ENCODE results near the gene COQ10A.

GRCh38 chr12:56307221-56307965, 40.7 kb downstream of the COQ10A start:
- TF ChIP-seq, protein P1, sequence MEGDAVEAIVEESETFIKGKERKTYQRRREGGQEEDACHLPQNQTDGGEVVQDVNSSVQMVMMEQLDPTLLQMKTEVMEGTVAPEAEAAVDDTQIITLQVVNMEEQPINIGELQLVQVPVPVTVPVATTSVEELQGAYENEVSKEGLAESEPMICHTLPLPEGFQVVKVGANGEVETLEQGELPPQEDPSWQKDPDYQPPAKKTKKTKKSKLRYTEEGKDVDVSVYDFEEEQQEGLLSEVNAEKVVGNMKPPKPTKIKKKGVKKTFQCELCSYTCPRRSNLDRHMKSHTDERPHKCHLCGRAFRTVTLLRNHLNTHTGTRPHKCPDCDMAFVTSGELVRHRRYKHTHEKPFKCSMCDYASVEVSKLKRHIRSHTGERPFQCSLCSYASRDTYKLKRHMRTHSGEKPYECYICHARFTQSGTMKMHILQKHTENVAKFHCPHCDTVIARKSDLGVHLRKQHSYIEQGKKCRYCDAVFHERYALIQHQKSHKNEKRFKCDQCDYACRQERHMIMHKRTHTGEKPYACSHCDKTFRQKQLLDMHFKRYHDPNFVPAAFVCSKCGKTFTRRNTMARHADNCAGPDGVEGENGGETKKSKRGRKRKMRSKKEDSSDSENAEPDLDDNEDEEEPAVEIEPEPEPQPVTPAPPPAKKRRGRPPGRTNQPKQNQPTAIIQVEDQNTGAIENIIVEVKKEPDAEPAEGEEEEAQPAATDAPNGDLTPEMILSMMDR (IDR thresholded peaks at IDR 0.05): no peak
- no peak for TF ChIP-seq POLR2A (IDR thresholded peaks at IDR 0.05)

All from testis (tissue), 2 donors.